Left ventricle myocardium inferior (tissue), 1 donor: Measurements from ENCODE around the gene NPHS2. TPM values are rescaled to one million over a fixed set of nuclear protein-coding genes. Genes with fewer than 3 reads are reported as not detected.
"Not testable (repeated sequence)": the region's sequence is repeated elsewhere in the genome, so short reads cannot be mapped to it uniquely, and the experiment has no call there.

Experiments
- DNase-seq: peaks from one replicate; pipeline ENCODE4 v3.0.0-alpha.2; 2020
- H3K27ac ChIP-seq: fragments of 200-600 bp; replicated peaks from 2 replicates; pipeline ENCODE4 v1.8.0; 2021
- H3K27me3 ChIP-seq: fragments of 200-600 bp; 2 replicates; pipeline ENCODE4 v1.8.0; 2021; ENCODE audit warnings: low read depth
- H3K36me3 ChIP-seq: fragments of 200-600 bp; 2 replicates; pipeline ENCODE4 v1.8.0; 2021
- H3K4me1 ChIP-seq: fragments of 200-600 bp; 2 replicates; pipeline ENCODE4 v1.8.0; 2021
- H3K4me3 ChIP-seq: fragments of 200-600 bp; 2 replicates; pipeline ENCODE4 v1.8.0; 2021; ENCODE audit warnings: mild to moderate bottlenecking, moderate library complexity
- H3K9me3 ChIP-seq: fragments of 200-600 bp; replicated peaks from 2 replicates; pipeline ENCODE4 v1.8.0; 2021
- intact Hi-C: fragments of 100-400 bp; cut with micrococcal nuclease; formaldehyde crosslinking; loops from one replicate; pipeline ENCODE4 v1.11.0; 2022
- total RNA-seq: library from RNA; stranded (reverse); fragmentation: NEBNext Ultra II Directional; extraction: Animal tissue kit (Norgen Biotek cat#: 25700); gene quantifications from one replicate; pipeline ENCODE4 v1.2.1, GENCODE V29; 2021
- TF ChIP-seq, protein P1 (sequence below): fragments of 200-600 bp; IDR thresholded peaks from 2 replicates; pipeline ENCODE4 v1.8.0; 2021; ENCODE audit warnings: antibody characterized with exemption, mild to moderate bottlenecking, borderline replicate concordance
- donor health status: DM: no; HTN: yes; CAD: no; lungs with severe emphysema.

NPHS2 gene
- total RNA-seq, 1 donor from 2014 or later = not detected

DNA sequence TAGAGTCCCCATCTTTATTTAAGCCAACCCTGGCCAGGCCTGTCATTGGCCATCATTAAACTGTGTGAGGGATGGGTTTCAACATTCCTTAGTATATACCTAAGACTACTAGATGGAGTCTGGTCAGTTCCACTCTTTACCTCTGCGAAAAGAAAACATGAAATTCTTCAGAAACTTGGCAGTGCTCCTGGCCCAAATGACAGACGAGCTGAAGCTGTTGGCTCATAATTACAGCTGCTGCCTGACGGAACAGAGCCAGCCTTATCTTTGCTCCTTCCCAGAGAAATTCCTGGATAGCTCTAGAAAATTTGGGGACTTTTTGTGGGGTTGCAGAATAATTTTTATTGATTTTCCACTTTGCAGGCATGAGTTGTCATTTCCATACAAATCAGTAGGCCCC lies 30.4 kb downstream of the NPHS2 start:
- Histone ChIP-seq H3K9me3 (no peaks in the 10 kb centered on the region), H3K4me3 (no peak overlapping the region), H3K4me1 (no peaks in the 10 kb centered on the region), H3K27me3 (peaks cover 22% of the 10 kb centered on the region), H3K27ac (no peak overlapping the region), H3K36me3 (no peaks in the 10 kb centered on the region)
- DNase-seq = no peak
- TF ChIP-seq, protein P1, sequence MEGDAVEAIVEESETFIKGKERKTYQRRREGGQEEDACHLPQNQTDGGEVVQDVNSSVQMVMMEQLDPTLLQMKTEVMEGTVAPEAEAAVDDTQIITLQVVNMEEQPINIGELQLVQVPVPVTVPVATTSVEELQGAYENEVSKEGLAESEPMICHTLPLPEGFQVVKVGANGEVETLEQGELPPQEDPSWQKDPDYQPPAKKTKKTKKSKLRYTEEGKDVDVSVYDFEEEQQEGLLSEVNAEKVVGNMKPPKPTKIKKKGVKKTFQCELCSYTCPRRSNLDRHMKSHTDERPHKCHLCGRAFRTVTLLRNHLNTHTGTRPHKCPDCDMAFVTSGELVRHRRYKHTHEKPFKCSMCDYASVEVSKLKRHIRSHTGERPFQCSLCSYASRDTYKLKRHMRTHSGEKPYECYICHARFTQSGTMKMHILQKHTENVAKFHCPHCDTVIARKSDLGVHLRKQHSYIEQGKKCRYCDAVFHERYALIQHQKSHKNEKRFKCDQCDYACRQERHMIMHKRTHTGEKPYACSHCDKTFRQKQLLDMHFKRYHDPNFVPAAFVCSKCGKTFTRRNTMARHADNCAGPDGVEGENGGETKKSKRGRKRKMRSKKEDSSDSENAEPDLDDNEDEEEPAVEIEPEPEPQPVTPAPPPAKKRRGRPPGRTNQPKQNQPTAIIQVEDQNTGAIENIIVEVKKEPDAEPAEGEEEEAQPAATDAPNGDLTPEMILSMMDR = no peak
- intact Hi-C loops = no loop called here

DNA sequence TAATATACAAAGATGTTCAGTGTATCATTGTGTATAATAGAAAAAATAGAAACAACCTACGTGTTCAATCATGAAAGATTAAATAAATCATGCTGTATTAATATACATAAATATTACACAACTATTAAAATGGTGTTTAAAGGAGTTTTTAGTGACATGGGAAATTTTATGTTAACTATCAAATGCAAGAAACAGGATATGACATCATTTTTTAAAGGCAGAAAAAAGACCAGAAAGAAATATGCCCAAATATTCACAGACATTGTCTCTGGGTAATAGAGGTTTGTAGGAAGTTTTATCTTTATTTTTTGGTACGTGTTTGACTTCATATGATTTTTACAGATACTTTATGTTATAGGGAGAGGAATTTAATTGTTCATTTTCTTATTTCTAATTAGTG lies 34.0 kb downstream of the NPHS2 start:
- Histone ChIP-seq H3K27ac (no peak overlapping the region), H3K4me1 (no peaks in the 10 kb centered on the region), H3K9me3 (peaks cover 12% of the 10 kb centered on the region), H3K4me3 (no peak overlapping the region), H3K27me3 (peaks cover 22% of the 10 kb centered on the region), H3K36me3 (no peaks in the 10 kb centered on the region)
- TF ChIP-seq, protein P1 = no peak
- intact Hi-C loops = no loop called here
- DNase-seq = no peak

DNA sequence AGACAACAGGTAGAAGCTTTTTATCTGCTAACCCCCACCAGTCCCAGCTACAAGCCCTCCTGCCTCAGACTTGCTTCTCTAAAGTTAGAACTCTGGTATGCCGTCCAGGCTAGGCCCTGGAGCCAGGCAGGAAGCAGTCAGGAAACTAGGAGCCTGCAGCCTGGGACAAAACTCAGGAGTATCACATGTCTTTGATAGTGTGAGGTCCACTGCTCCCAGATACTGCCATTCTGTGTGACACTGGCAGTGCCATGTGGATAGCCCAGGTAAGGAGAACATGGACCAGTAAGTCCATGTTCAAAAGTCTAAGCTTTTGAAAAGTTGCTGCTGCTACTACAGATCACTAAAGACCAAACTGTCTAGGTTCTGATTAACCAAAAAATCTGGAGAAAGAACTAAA lies 45.4 kb downstream of the NPHS2 start:
- intact Hi-C loops = no loop called here

DNA sequence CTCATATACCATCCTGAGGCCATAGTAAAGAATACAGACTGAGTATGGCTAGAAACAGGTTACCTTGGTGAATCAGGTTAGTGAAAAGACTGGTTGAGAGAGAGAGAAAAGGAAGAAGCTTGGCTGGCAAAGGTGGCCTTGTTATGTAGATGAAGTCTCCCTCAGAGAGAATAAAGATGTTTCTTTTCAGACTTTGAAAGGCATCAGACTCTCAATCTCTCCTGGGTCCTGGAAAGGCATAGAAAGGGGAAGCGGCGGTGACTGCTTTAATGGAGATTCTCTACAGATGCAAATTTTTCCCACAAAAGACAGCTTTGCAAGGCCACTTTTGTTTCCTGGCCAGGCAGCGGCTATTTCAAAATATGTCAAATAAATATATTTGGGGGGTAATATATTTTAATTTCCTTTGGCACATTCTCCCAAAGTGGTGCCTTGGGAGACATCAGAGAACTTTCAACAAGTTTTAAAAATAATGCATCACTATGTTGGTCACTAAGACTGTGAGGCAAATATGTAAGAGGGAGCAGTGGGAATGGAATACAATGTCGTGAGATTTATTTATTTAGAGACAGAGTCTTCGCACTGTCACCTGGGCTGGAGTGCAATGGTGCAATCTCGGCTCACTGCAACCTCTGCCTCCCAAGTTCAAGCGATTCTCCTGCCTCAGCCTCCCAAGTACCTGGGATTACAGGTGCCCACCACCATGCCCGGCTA lies 46.1 kb downstream of the NPHS2 start:
- H3K27me3 ChIP-seq = peaks cover 32% of the 10 kb centered on the region
- no peaks in the 10 kb centered on the region for H3K4me1 ChIP-seq
- H3K9me3 ChIP-seq = no peaks in the 10 kb centered on the region
- intact Hi-C loops = no loop called here
- H3K36me3 ChIP-seq = no peaks in the 10 kb centered on the region
- no peak overlapping the region for H3K27ac ChIP-seq
- no peak for DNase-seq
- TF ChIP-seq, protein P1 = no peak
- no peak overlapping the region for H3K4me3 ChIP-seq

More for the DNA sequence above, 45.4 kb downstream of the NPHS2 start:
- H3K4me3 ChIP-seq = no peak overlapping the region
- no peak for DNase-seq
- TF ChIP-seq, protein P1 = no peak
- peaks cover 31% of the 10 kb centered on the region for H3K27me3 ChIP-seq
- peaks cover 3% of the 10 kb centered on the region for H3K9me3 ChIP-seq
- H3K4me1 ChIP-seq = no peaks in the 10 kb centered on the region
- no peaks in the 10 kb centered on the region for H3K36me3 ChIP-seq
- no peak overlapping the region for H3K27ac ChIP-seq

DNA sequence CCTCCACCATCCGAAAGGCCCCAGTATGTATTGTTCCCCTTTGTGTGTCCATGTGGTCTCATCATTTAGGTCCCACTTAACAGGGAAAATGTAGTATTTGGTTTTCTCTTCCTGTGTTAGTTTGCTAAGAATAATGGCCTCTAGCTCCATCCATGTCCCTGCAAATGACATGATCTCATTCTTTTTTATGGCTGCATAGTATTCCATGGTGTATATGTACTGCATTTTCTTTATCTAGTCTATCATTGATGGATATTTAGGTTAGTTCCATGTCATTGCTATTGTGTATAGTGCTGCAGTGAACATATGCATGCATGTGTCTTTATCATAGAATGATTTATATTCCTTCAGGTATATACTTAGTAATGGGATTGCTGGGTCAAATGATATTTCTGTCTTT lies 57.2 kb downstream of the NPHS2 start:
- H3K36me3 ChIP-seq, DNase-seq, H3K4me3 ChIP-seq, intact Hi-C loops, H3K4me1 ChIP-seq, H3K27ac ChIP-seq: not testable (repeated sequence)
- peaks cover 11% of the 10 kb centered on the region for H3K27me3 ChIP-seq
- peaks cover 15% of the 10 kb centered on the region for H3K9me3 ChIP-seq

DNA sequence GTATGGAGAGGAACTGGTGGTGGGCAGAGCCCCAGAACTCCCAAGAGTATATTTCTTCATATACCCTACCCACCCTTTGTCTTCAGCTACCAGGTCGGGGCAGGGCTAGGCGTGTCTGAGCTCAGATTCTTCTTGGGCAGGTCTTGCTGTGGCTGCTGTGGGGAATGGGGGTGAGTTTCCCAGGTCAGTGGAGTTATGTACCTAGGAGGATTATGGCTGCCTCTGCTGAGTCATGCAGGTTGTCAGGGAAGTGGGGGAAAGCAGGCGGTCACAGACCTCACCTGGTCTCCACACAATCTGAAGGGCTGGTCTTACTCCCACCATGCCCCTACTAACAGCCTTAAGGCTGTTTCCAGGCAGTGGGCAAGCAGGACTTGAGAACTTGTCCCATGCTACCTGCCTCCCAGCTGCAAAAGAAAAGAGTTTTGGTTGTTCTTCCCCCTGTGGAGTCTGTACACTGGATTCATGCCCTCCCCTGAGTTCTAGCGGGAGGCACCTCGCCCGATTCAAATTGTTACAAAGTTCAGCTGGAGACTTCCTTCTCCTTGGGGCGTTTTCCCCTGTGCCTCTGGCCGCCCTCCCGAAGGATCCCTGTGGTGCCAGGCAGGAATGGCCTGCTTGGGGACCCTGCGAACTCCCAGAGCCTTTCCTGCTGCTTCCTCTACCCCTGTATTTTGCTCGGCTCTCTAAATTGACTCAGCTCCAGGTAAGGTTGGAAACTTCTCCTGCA lies 58.6 kb downstream of the NPHS2 start:
- H3K36me3 ChIP-seq = no peaks in the 10 kb centered on the region
- no peak for DNase-seq
- intact Hi-C loops = no loop called here
- TF ChIP-seq, protein P1 = no peak
- H3K9me3 ChIP-seq = peaks cover 21% of the 10 kb centered on the region
- no peak overlapping the region for H3K4me3 ChIP-seq
- H3K4me1 ChIP-seq = no peaks in the 10 kb centered on the region
- H3K27ac ChIP-seq = no peak overlapping the region
- peaks cover 8% of the 10 kb centered on the region for H3K27me3 ChIP-seq
